Naive thymus-derived CD4-positive, alpha-beta T cell (primary cell): ENCODE data around the gene STX2. TPM values are rescaled to one million over a fixed set of nuclear protein-coding genes. Genes with fewer than 3 reads are reported as not detected.
A peak's percentile ranks its signal among the peaks of the same experiment; 100 is the strongest.

ENCODE experiments used
- ATAC-seq: fragments of 150-1000 bp; cut with Tn5 transposase; 2 replicates; pipeline ENCODE4 v1.10.0; 2021; ENCODE audit warnings: mild to moderate bottlenecking, moderate library complexity
- CTCF ChIA-PET: fragments of 350-600 bp; sonication (Branson Sonifier 250); formaldehyde crosslinking; loops from one replicate; lab custom pipeline; 2021; ENCODE audit warnings: antibody characterized with exemption; lab: Charles Lee
- POLR2A ChIA-PET: fragments of 350-600 bp; sonication (Branson Sonifier 250); formaldehyde crosslinking; loops from one replicate; lab custom pipeline; 2021; ENCODE audit warnings: antibody characterized with exemption, inconsistent platforms; lab: Charles Lee
- DNase-seq, 9 donors: peaks; one replicate each; pipeline versions ENCODE4 v3.0.0 to v3.0.0-alpha.2; 2020 to 2022; ENCODE audit warnings: mixed read lengths in 1 of 9
- H3K27ac ChIP-seq: one replicate; pipeline ENCODE4 v1.7.0; 2013; ENCODE audit warnings: mild to moderate bottlenecking, low read depth, low read length, moderate library complexity
- H3K27me3 ChIP-seq, 2 donors: one replicate each; pipeline ENCODE4 v1.7.0; 2013; ENCODE audit warnings: low read length in 2 of 2, mild to moderate bottlenecking in 2 of 2, moderate library complexity in 2 of 2; ENCODE audit not compliant: control insufficient read depth in 2 of 2, insufficient read depth in 2 of 2
- H3K36me3 ChIP-seq, 3 experiments: 1 replicate in 2 of 3; 2 replicates in 1 of 3; pipeline ENCODE4 v1.7.0; 2013; ENCODE audit warnings: low read length in 3 of 3, mild to moderate bottlenecking in 3 of 3, moderate library complexity in 1 of 3; ENCODE audit not compliant: insufficient read depth in 3 of 3, control insufficient read depth in 2 of 3
- H3K4me1 ChIP-seq, 2 donors: one replicate each; pipeline ENCODE4 v1.7.0; 2013; ENCODE audit warnings: low read length in 2 of 2, mild to moderate bottlenecking in 2 of 2, moderate library complexity in 1 of 2; ENCODE audit not compliant: control insufficient read depth in 2 of 2, insufficient read depth in 2 of 2
- H3K4me3 ChIP-seq: 2 replicates; pipeline ENCODE4 v1.7.0; 2013; ENCODE audit warnings: mild to moderate bottlenecking, low read length
- H3K9me3 ChIP-seq, 3 experiments: 1 replicate in 2 of 3; 2 replicates in 1 of 3; pipeline ENCODE4 v1.7.0; 2013; ENCODE audit warnings: low read length in 3 of 3; ENCODE audit not compliant: control insufficient read depth in 2 of 3
- H3K27ac Mint-ChIP-seq, 9 donors: one replicate each; pipeline ENCODE4 v1.8.0; 2020 to 2022; ENCODE audit warnings: mixed read lengths in 9 of 9, mild to moderate bottlenecking in 8 of 9, moderate library complexity in 5 of 9, inconsistent platforms in 2 of 9
- H3K27me3 Mint-ChIP-seq, 5 donors: one replicate each; pipeline ENCODE4 v1.8.0; 2021 to 2022; ENCODE audit warnings: mixed read lengths in 5 of 5, mild to moderate bottlenecking in 1 of 5
- H3K36me3 Mint-ChIP-seq, 5 donors: one replicate each; pipeline ENCODE4 v1.8.0; 2020 to 2022; ENCODE audit warnings: mixed read lengths in 5 of 5, mild to moderate bottlenecking in 3 of 5, inconsistent platforms in 1 of 5
- H3K4me1 Mint-ChIP-seq, 7 donors: one replicate each; pipeline ENCODE4 v1.8.0; 2020 to 2022; ENCODE audit warnings: mixed read lengths in 7 of 7, mild to moderate bottlenecking in 3 of 7, inconsistent platforms in 1 of 7
- H3K4me3 Mint-ChIP-seq, 10 donors: one replicate each; pipeline ENCODE4 v1.8.0; 2020 to 2022; ENCODE audit warnings: mild to moderate bottlenecking in 10 of 10, mixed read lengths in 10 of 10, moderate library complexity in 6 of 10, inconsistent platforms in 2 of 10
- H3K9me3 Mint-ChIP-seq, 11 donors: one replicate each; pipeline ENCODE4 v1.8.0; 2020 to 2022; ENCODE audit warnings: mixed read lengths in 11 of 11, mild to moderate bottlenecking in 4 of 11, inconsistent platforms in 1 of 11, moderate library complexity in 1 of 11
- intact Hi-C, 2 donors: fragments of 100-400 bp; cut with micrococcal nuclease; formaldehyde crosslinking; loops; one replicate each; pipeline ENCODE4 v1.15.1; 2023
- polyA plus RNA-seq, 2 donors: library from polyadenylated mRNA; unstranded; fragments of 300-500 nt; fragmentation: Illumina TruSeq; gene quantifications; one replicate each; pipeline ENCODE4 v1.2.3, GENCODE V29; 2021
- total RNA-seq, 6 experiments: library from RNA in 5 of 6; stranded (reverse) in 5 of 6; gene quantifications; 1 replicate in 5 of 6; 2 replicates in 1 of 6; pipeline ENCODE4 v1.2.3 and lab custom pipeline; 2021 to 2026

Gene STX2
- total and polyA plus RNA-seq, 7 experiments from 2014 or later = 7.6 to 30.3 (median 19.0) TPM

DNA sequence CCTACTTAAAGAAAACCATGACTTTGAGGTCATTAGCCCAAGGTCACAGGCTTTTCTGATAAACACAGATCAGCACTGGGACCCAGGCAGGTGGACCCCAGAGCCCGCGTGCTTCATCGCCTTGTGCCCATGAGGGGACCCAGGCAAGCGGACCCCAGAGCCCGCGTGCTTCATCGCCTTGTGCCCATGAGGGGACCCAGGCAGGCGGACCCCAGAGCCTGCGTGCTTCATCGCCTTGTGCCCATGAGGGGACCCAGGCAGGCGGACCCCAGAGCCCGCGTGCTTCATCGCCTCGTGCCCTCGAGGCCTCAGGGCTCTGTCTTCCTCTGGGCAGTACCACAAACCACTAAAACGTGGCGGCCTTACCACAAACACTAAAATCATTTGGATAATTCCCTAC is 31.7 kb downstream of the STX2 start:
- H3K4me3 ChIP-seq = no peak overlapping the region
- H3K4me1 ChIP-seq = no peaks in the 10 kb centered on the region
- Mint-ChIP-seq H3K27ac (no peak overlapping the region), H3K4me1 (peaks cover 0 to 7% (median 0%) of the 10 kb centered on the region in 7 donors), H3K27me3 (no peaks in the 10 kb centered on the region), H3K36me3 (peaks cover 35 to 70% (median 55%) of the 10 kb centered on the region in 5 donors), H3K4me3 (no peak overlapping the region), H3K9me3 (peaks cover 0 to 5% (median 0%) of the 10 kb centered on the region in 11 donors)
- H3K27ac ChIP-seq = no peak overlapping the region
- no peak for ATAC-seq
- H3K36me3 ChIP-seq = peaks cover 0 to 80% (median 20%) of the 10 kb centered on the region in 3 experiments
- CTCF ChIA-PET = no interaction called here
- intact Hi-C loops = no loop called here
- DNase-seq = no peak
- H3K27me3 ChIP-seq = no peaks in the 10 kb centered on the region
- POLR2A ChIA-PET = no interaction called here
- H3K9me3 ChIP-seq = no peaks in the 10 kb centered on the region

DNA sequence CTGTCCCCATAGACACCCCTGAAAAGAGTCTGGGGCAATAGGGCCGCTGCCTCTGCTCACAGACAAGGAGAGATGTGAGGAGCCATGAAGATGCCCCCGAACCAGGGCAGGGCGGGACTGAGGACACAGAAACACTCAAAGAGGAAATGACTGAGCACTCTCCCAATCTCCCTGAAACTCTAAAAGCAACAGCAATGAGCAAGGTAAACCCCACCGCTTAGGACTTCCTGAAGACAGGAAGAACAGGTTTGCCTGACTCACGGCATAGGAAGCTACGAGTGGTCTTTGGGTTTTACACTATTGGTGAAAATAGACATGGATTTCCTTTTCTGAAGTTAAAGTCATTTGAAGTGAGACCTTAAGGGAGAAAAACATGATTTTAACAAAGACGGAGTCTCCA is 32.5 kb downstream of the STX2 start:
- H3K36me3 Mint-ChIP-seq = peaks cover 35 to 68% (median 51%) of the 10 kb centered on the region in 5 donors
- Histone ChIP-seq H3K36me3 (peaks cover 0 to 73% (median 20%) of the 10 kb centered on the region in 3 experiments), H3K4me3 (no peak overlapping the region), H3K27me3 (no peaks in the 10 kb centered on the region), H3K4me1 (no peaks in the 10 kb centered on the region), H3K9me3 (no peaks in the 10 kb centered on the region), H3K27ac (no peak overlapping the region)
- ATAC-seq (no peak), DNase-seq (no peak)
- ChIA-PET POLR2A (no interaction called here), CTCF (interaction anchor here (0.6 kb wide), 1 partner anchor 294 kb away, joined by 3 read pairs; no protein-coding TSS in a partner anchor)
- H3K27me3 Mint-ChIP-seq = no peaks in the 10 kb centered on the region
- no peak overlapping the region for H3K4me3 Mint-ChIP-seq
- H3K27ac Mint-ChIP-seq = no peak overlapping the region
- peaks cover 0 to 7% (median 0%) of the 10 kb centered on the region in 7 donors for H3K4me1 Mint-ChIP-seq
- peaks cover 0 to 5% (median 0%) of the 10 kb centered on the region in 11 donors for H3K9me3 Mint-ChIP-seq
- intact Hi-C loops = no loop called here

DNA sequence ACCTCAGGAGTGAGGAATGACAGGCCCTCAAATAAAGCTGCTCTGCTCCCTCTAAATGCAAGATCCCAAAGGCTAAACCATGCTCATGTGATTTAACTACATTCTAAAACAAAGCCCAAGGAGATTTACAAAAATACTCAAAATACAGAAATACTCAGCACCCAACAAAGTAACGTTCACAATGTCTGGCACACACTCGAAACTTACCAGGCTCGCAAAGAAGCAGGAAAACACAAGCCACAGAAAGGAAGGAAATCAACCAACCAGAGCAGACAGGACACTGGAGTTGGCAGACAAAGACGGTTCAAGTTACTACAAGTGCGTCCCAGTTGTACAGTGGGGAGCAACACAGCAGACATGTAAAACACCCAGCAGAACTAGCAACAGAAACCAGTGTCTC is 33.4 kb downstream of the STX2 start:
- intact Hi-C loops = no loop called here
- Mint-ChIP-seq H3K27me3 (no peaks in the 10 kb centered on the region), H3K4me3 (no peak overlapping the region), H3K27ac (peak overlapping the region in 1 of 9 donors; percentile 45), H3K9me3 (peaks cover 0 to 5% (median 0%) of the 10 kb centered on the region in 11 donors), H3K36me3 (peaks cover 38 to 68% (median 49%) of the 10 kb centered on the region in 5 donors), H3K4me1 (peaks cover 0 to 7% (median 0%) of the 10 kb centered on the region in 7 donors)
- no peaks in the 10 kb centered on the region for H3K9me3 ChIP-seq
- ATAC-seq = no peak
- peaks cover 0 to 75% (median 17%) of the 10 kb centered on the region in 3 experiments for H3K36me3 ChIP-seq
- CTCF ChIA-PET = no interaction called here
- H3K27me3 ChIP-seq = no peaks in the 10 kb centered on the region
- no peak overlapping the region for H3K4me3 ChIP-seq
- no peaks in the 10 kb centered on the region for H3K4me1 ChIP-seq
- no peak for DNase-seq
- no peak overlapping the region for H3K27ac ChIP-seq
- POLR2A ChIA-PET = no interaction called here

DNA sequence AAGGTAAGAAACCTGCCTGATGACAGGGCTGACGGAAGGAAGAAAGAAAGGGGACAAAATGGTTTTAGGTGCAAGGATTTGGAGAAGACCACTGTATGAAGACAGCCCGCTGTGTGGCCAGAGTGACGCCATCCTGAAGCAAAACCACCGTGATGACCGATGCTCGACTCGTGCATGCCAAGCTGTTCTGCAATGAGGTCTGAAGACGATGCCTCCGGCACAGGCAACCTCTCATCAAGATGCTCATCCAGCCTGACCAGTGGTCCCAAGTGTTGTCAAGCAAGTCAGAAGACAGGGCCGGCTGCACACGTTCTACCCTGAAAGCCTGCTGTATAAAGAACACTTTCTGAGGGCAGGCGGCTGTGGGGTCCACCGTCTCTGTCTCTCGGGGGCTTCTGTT is 34.8 kb downstream of the STX2 start:
- peaks cover 0 to 77% (median 15%) of the 10 kb centered on the region in 3 experiments for H3K36me3 ChIP-seq
- H3K36me3 Mint-ChIP-seq = peaks cover 49 to 72% (median 56%) of the 10 kb centered on the region in 5 donors
- POLR2A ChIA-PET = no interaction called here

DNA sequence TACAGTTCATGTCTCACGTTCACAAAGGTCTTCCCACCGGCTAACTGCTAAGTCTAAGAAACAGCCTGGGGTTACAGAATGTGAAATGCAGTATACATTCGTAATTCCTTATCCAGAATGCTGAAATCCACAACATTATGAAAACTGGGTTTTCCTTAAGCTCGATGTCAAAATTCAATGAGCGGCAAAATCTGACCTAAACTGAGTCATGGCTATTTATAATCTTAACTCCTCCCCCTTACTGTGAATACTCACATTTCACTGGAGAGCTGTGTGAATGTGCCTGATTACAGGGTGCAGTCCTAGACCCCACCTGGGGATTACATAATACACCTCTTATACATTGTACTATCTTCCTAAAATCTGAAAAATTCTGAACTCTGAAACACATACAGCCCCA is 35.3 kb downstream of the STX2 start:
- peaks cover 0 to 5% (median 0%) of the 10 kb centered on the region in 11 donors for H3K9me3 Mint-ChIP-seq
- ChIA-PET POLR2A (no interaction called here), CTCF (interaction anchor here (0.6 kb wide), 1 partner anchor 984 kb away, joined by 3 read pairs; no protein-coding TSS in a partner anchor)
- H3K4me3 Mint-ChIP-seq = no peak overlapping the region
- peaks cover 0 to 78% (median 15%) of the 10 kb centered on the region in 3 experiments for H3K36me3 ChIP-seq
- no peaks in the 10 kb centered on the region for H3K27me3 Mint-ChIP-seq
- H3K27me3 ChIP-seq = no peaks in the 10 kb centered on the region
- H3K36me3 Mint-ChIP-seq = peaks cover 52 to 72% (median 55%) of the 10 kb centered on the region in 5 donors
- no peaks in the 10 kb centered on the region for H3K4me1 ChIP-seq
- H3K4me3 ChIP-seq = no peak overlapping the region
- intact Hi-C loops = no loop called here
- peaks cover 0 to 7% (median 0%) of the 10 kb centered on the region in 7 donors for H3K4me1 Mint-ChIP-seq
- no peak overlapping the region for H3K27ac ChIP-seq
- no peaks in the 10 kb centered on the region for H3K9me3 ChIP-seq
- ATAC-seq = no peak
- no peak for DNase-seq
- H3K27ac Mint-ChIP-seq = peak overlapping the region in 1 of 9 donors; percentile 1

More for the DNA sequence above, 34.8 kb downstream of the STX2 start:
- DNase-seq (no peak), ATAC-seq (no peak)
- intact Hi-C loops = no loop called here
- Mint-ChIP-seq H3K27me3 (no peaks in the 10 kb centered on the region), H3K9me3 (peaks cover 0 to 5% (median 0%) of the 10 kb centered on the region in 11 donors), H3K4me3 (no peak overlapping the region), H3K4me1 (peaks cover 0 to 7% (median 0%) of the 10 kb centered on the region in 7 donors), H3K27ac (no peak overlapping the region)
- Histone ChIP-seq H3K4me1 (no peaks in the 10 kb centered on the region), H3K27ac (no peak overlapping the region), H3K4me3 (no peak overlapping the region), H3K9me3 (no peaks in the 10 kb centered on the region), H3K27me3 (no peaks in the 10 kb centered on the region)
- CTCF ChIA-PET = interaction anchor here (0.6 kb wide), 1 partner anchor 983 kb away, joined by 3 read pairs; no protein-coding TSS in a partner anchor

DNA sequence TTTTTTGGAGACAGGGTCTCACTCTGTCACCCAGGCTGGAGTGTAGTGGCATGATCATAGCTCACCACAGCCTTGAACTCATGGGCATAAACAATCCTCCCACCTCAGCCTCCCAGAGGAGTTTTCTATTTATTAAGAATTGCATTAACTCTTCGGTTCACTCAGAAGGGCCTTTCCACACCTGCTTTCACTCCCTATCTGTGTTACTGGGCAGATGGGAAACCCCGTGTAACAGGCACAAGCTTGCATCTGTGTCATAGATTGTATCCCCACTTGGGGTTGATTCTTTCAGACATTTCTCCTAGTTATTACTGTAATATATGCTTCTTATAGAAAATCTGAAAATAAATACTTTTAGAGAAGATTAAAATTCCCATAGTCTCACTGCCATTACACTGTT is 38.7 kb downstream of the STX2 start:
- intact Hi-C loops = no loop called here
- no peak overlapping the region for H3K27ac ChIP-seq
- Mint-ChIP-seq H3K27ac (no peak overlapping the region), H3K4me3 (no peak overlapping the region), H3K9me3 (peaks cover 0 to 2% (median 0%) of the 10 kb centered on the region in 11 donors), H3K27me3 (no peaks in the 10 kb centered on the region), H3K4me1 (peaks cover 0 to 17% (median 3%) of the 10 kb centered on the region in 7 donors), H3K36me3 (peaks cover 31 to 70% (median 41%) of the 10 kb centered on the region in 5 donors)
- DNase-seq = no peak
- ChIA-PET POLR2A (no interaction called here), CTCF (no interaction called here)
- peaks cover 0 to 5% of the 10 kb centered on the region in 2 donors for H3K4me1 ChIP-seq
- no peaks in the 10 kb centered on the region for H3K9me3 ChIP-seq
- peaks cover 0 to 61% (median 8%) of the 10 kb centered on the region in 3 experiments for H3K36me3 ChIP-seq
- no peak overlapping the region for H3K4me3 ChIP-seq
- ATAC-seq = no peak
- no peaks in the 10 kb centered on the region for H3K27me3 ChIP-seq

DNA sequence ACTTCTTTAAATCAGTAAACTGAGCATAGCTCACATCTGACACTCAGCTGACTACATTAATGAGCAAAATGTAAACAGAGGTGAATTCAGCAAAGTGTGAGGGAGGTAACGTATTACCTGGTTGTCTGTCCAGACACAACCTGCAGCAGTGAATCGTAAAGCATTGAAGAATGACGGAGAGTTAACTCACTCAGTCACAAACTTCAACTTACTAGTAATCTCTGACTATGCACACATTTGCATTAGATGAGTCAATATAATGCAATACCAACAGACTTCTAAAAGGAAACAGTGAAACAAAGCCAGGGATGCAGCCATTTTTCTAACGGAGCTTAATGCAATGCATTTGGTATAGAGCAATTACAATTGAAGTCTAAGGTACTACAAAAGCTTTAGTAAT is 40.0 kb downstream of the STX2 start:
- ChIA-PET POLR2A (no interaction called here), CTCF (no interaction called here)
- Histone ChIP-seq H3K4me3 (no peak overlapping the region), H3K9me3 (no peaks in the 10 kb centered on the region), H3K27me3 (no peaks in the 10 kb centered on the region), H3K36me3 (peaks cover 0 to 57% (median 8%) of the 10 kb centered on the region in 3 experiments), H3K27ac (no peak overlapping the region), H3K4me1 (peaks cover 0 to 5% of the 10 kb centered on the region in 2 donors)
- H3K36me3 Mint-ChIP-seq = peaks cover 23 to 69% (median 32%) of the 10 kb centered on the region in 5 donors
- no peak overlapping the region for H3K4me3 Mint-ChIP-seq
- peaks cover 0 to 2% (median 0%) of the 10 kb centered on the region in 11 donors for H3K9me3 Mint-ChIP-seq
- ATAC-seq (no peak), DNase-seq (no peak)
- intact Hi-C loops = no loop called here
- no peak overlapping the region for H3K27ac Mint-ChIP-seq
- H3K27me3 Mint-ChIP-seq = no peaks in the 10 kb centered on the region
- H3K4me1 Mint-ChIP-seq = peaks cover 0 to 17% (median 3%) of the 10 kb centered on the region in 7 donors
